NCI-H1436 (cell line): ENCODE measurements around the gene CHKB.

Experiments used
- DNase-seq: peaks from one replicate; lab custom pipeline; 2025; lab: John Stamatoyannopoulos, UW

CHKB gene

DNA sequence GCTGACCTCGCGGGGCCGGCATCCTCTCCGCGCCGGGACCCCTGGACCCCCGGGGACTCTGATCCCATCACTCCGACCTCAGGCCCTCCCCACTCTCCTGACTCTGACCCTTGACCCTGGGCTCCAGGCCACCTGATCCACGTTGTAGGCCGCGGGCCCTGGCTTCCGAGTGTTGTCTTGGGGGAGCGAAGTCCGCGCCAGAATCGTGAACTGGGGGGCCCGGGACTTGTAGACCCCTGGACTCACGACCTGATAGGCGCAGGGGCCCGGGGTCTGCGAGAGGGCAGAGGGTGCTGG lies 52.1 kb downstream of the CHKB start:
- no peak for DNase-seq

DNA sequence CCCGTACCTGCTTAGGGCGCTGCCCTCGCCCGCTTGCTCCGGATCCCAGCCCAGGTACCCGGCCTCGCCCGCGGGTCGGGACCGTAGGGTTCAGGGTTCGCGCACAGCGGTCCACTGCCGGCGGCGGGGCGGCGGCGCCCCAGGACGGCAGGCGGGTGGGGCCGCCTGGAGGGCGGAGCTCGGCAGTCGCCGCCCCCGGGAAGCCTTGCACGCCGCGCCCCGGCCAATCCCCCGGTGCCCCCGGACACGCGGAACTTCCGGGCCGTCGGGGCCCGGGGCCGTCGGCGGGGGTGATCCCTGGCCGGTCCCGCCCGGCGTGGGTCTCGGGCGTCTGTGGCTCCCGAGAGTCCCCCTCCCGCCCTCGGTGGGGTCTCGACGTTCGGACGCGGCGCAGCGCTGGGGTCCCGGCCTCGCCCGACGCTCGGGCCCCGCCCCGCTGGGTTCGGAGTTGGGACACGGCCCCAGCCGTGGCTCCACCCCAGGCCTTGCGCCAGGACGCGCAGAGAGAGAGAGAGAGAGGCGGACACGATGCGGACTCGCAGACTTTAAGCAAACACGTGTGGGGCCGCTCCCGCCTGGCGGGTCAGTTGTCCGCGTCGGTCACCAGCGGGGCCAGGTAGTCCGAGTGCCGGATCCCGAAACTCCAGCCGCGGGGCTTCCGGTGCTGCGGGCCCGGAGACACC lies 52.6 kb downstream of the CHKB start, which contains the start of gene TYMP:
Gene TYMP, minus strand, starts transcription at position 116 of the 683 bp plus-strand sequence. CDS start 303 bp downstream, outside the sequence.
- DNase-seq = no peak

DNA sequence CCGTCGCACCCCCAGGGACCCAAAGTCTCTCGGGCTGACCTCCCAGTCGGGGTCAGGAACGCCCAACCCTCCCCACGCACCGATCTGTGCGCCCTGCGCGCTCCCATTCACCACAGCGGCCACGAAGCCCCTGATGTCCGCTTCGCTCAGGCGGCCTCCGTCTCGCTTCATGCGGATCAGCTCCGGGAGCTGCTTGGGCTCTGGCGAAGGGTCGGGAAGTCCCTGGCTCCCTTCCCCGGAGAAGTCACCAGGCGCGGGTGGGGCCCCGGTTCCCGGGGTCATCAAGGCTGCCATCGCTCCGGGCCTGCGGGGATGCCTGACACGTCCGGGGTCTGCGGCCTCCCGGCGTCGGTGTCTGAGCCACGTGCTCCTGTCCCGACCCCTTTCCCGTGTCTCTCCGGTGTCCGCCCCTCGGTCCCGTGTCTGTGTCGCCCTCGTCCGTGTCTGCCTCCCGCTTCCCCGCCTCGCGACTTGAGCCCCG lies 53.2 kb downstream of the CHKB start:
- no peak for DNase-seq
